ENCODE data around the gene DPH6. TPM values are rescaled to one million over a fixed set of nuclear protein-coding genes. Genes with fewer than 3 reads are reported as not detected.

Gene DPH6
- total RNA-seq, 1 donor from 2014 or later, result 41.1 TPM

DNA sequence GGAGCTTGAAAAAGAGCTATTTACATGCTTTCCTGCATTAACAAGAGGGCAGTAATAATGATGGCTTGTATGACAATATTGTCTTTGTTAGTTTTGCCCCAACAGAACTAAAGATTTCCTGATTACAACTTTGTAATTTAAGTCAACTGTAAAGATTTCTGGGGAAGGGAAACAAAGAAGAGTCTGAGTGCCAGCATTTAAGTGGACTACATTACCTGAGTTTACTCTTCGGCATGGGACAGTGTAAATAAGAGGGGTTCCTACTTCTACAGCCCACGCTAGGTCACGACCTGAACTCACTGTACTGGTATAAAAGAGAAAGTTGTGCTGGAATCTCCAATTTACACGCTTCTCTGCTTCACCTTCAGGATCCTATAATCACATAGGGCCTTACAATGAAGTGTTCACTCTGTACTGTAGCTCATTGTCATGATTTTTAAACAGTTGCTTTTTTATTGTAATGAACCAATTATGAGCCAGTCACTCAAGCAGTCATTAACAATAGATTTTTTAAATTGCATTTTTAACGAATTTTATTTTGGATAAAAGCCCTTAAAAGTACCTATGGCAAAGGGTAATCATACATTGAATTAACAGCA is 39.6 kb downstream of the DPH6 start:
- Histone ChIP-seq H3K27me3 (no peaks in the 10 kb centered on the region), H2AFZ (replicated peaks) (no peak overlapping the region), H4K20me1 (ENCODE audit: low read depth) (no peaks in the 10 kb centered on the region), H3K4me1 (peaks cover 28% of the 10 kb centered on the region), H3K27ac (peak overlapping the region; percentile 26), H3F3A (ENCODE audit: low read depth) (no peaks in the 10 kb centered on the region), H3K4me3 (no peak overlapping the region), H3K9ac (no peak overlapping the region), H3K36me3 (no peaks in the 10 kb centered on the region), H3K79me2 (ENCODE audit: low read depth) (no peaks in the 10 kb centered on the region), H3K9me3 (ENCODE audit: low read depth) (no peaks in the 10 kb centered on the region), H3K4me2 (peak overlapping the region; percentile 42)
- Mint-ChIP-seq H3K4me1 (peaks cover 16% of the 10 kb centered on the region), H3K27ac (no peak overlapping the region), H3K36me3 (no peaks in the 10 kb centered on the region), H3K4me3 (no peak overlapping the region), H3K9me3 (no peaks in the 10 kb centered on the region), H3K27me3 (ENCODE audit: insufficient read depth, low read depth) (no peaks in the 10 kb centered on the region)
- no peak for TF ChIP-seq CTCF (IDR thresholded peaks at IDR 0.05)
- TF ChIP-seq EZH2 (IDR thresholded peaks at IDR 0.05), result no peak
- no peak for TF ChIP-seq EZH2phosphoT487 (IDR thresholded peaks at IDR 0.05)
- peak; percentile 20 for DNase-seq (ENCODE audit: low spot score)

- Histone ChIP-seq H3K9ac (no peak overlapping the region), H3K9me3 (ENCODE audit: low read depth) (no peaks in the 10 kb centered on the region), H3K27ac (peak overlapping the region; percentile 26), H3K27me3 (no peaks in the 10 kb centered on the region), H2AFZ (replicated peaks) (no peak overlapping the region), H3K36me3 (no peaks in the 10 kb centered on the region), H3K4me2 (peak overlapping the region; percentile 42), H3K4me3 (no peak overlapping the region), H4K20me1 (ENCODE audit: low read depth) (no peaks in the 10 kb centered on the region), H3K79me2 (ENCODE audit: low read depth) (no peaks in the 10 kb centered on the region), H3K4me1 (peaks cover 28% of the 10 kb centered on the region), H3F3A (ENCODE audit: low read depth) (no peaks in the 10 kb centered on the region)
- Mint-ChIP-seq H3K27ac (no peak overlapping the region), H3K36me3 (no peaks in the 10 kb centered on the region), H3K27me3 (ENCODE audit: insufficient read depth, low read depth) (no peaks in the 10 kb centered on the region), H3K4me1 (peaks cover 16% of the 10 kb centered on the region), H3K4me3 (no peak overlapping the region), H3K9me3 (no peaks in the 10 kb centered on the region)
- TF ChIP-seq EZH2phosphoT487 (IDR thresholded peaks at IDR 0.05) (no peak), EZH2 (IDR thresholded peaks at IDR 0.05) (no peak), CTCF (IDR thresholded peaks at IDR 0.05) (no peak)
- DNase-seq (ENCODE audit: low spot score), result no peak
Measured at GRCh38 chr15:35505809-35506208, 40.2 kb downstream of the DPH6 start.

DNA sequence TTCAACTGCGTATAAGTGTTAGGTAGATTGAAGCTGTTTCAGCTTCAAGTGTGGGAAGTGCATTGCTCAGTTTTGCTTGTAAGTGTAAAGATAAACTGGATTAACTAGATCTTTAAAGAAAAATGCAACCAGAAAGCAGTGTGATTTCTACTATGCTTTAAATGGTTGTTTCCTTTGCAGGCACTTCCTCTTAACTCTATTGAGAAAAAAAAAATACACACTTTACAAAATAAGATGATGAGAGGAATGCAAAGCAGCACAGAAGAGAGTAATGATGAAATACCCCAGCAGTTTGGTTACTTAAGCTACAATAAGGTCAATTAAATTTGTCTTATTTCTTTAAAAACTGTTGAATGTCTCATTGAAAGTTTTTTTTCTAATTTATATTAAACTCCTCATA is 40.8 kb downstream of the DPH6 start:
- Histone ChIP-seq H3F3A (ENCODE audit: low read depth) (no peaks in the 10 kb centered on the region), H3K27ac (no peak overlapping the region), H3K9me3 (ENCODE audit: low read depth) (no peaks in the 10 kb centered on the region), H2AFZ (replicated peaks) (no peak overlapping the region), H3K4me1 (peaks cover 28% of the 10 kb centered on the region), H3K9ac (no peak overlapping the region), H3K4me2 (no peak overlapping the region), H3K79me2 (ENCODE audit: low read depth) (no peaks in the 10 kb centered on the region), H4K20me1 (ENCODE audit: low read depth) (no peaks in the 10 kb centered on the region), H3K4me3 (no peak overlapping the region), H3K36me3 (no peaks in the 10 kb centered on the region), H3K27me3 (no peaks in the 10 kb centered on the region)
- DNase-seq (ENCODE audit: low spot score), result no peak
- Mint-ChIP-seq H3K27me3 (ENCODE audit: insufficient read depth, low read depth) (no peaks in the 10 kb centered on the region), H3K4me3 (no peak overlapping the region), H3K27ac (no peak overlapping the region), H3K9me3 (no peaks in the 10 kb centered on the region), H3K36me3 (no peaks in the 10 kb centered on the region), H3K4me1 (peaks cover 16% of the 10 kb centered on the region)
- TF ChIP-seq EZH2 (IDR thresholded peaks at IDR 0.05) (no peak), EZH2phosphoT487 (IDR thresholded peaks at IDR 0.05) (no peak), CTCF (IDR thresholded peaks at IDR 0.05) (no peak)
